ENCODE data around the gene LAMB2. TPM values are rescaled to one million over a fixed set of nuclear protein-coding genes. Genes with fewer than 3 reads are reported as not detected.

Gene LAMB2
- total RNA-seq, 4 donors from 2014 or later, result 609 to 1,229 (median 740) TPM

- peak overlapping the region; percentile 89 to 91 (median 90) for H3K27ac ChIP-seq (replicated peaks in 1 of 4)
- H3K4me1 ChIP-seq, result peaks cover 31 to 50% (median 45%) of the 10 kb centered on the region in 4 donors
- DNase-seq (ENCODE audit: extremely low spot score), result no peak
- no peaks in the 10 kb centered on the region for H3K27me3 ChIP-seq
- peaks cover 17 to 47% (median 43%) of the 10 kb centered on the region in 4 donors for H3K36me3 ChIP-seq
- H3K9me3 ChIP-seq, result no peaks in the 10 kb centered on the region
- TF ChIP-seq CTCF (IDR thresholded peaks at IDR 0.05) (no peak), POLR2AphosphoS5 (IDR thresholded peaks at IDR 0.05) (no peak), EP300 (IDR thresholded peaks at IDR 0.05) (no peak), POLR2A (IDR thresholded peaks at IDR 0.05; ENCODE audit: low read depth) (no peak)
- WGBS, result 43% methylated on average over 9 of the region's 9 CpGs
- peak overlapping the region; percentile 75 to 86 (median 85) for H3K4me3 ChIP-seq
- intact Hi-C loops (cut with DNase I), result loop anchor here (5.0 kb wide), 1 partner anchor 35 kb away; no protein-coding TSS in a partner anchor
Measured at GRCh38 chr3:49132073-49132436, 795 bp downstream of the LAMB2 start.

GRCh38 chr3:49131576-49131975 lies 1.3 kb downstream of the LAMB2 start:
- Histone ChIP-seq H3K4me3 (peak overlapping the region; percentile 75 to 86 (median 85)), H3K27ac (replicated peaks in 1 of 4) (peak overlapping the region; percentile 89 to 91 (median 90)), H3K27me3 (no peaks in the 10 kb centered on the region), H3K36me3 (peaks cover 20 to 52% (median 48%) of the 10 kb centered on the region in 4 donors), H3K9me3 (no peaks in the 10 kb centered on the region), H3K4me1 (peaks cover 31 to 50% (median 45%) of the 10 kb centered on the region in 4 donors)
- no peak for TF ChIP-seq EP300 (IDR thresholded peaks at IDR 0.05)
- TF ChIP-seq CTCF (IDR thresholded peaks at IDR 0.05), result no peak
- no peak for TF ChIP-seq POLR2A (IDR thresholded peaks at IDR 0.05; ENCODE audit: low read depth)
- no peak for TF ChIP-seq POLR2AphosphoS5 (IDR thresholded peaks at IDR 0.05)
- intact Hi-C loops (cut with DNase I), result loop anchor here (5.0 kb wide), 1 partner anchor 34 kb away; no protein-coding TSS in a partner anchor
- DNase-seq (ENCODE audit: extremely low spot score), result no peak
- 90% methylated on average over 1 of the region's 6 CpGs for WGBS

- WGBS, result 67% methylated on average over 12 of the region's 12 CpGs
- intact Hi-C loops (cut with DNase I), result loop anchor here (5.0 kb wide), 1 partner anchor 34 kb away; no protein-coding TSS in a partner anchor
Measured at GRCh38 chr3:49131040-49131439, 1.8 kb downstream of the LAMB2 start.

GRCh38 chr3:49124991-49125670 lies 7.7 kb downstream of the LAMB2 start:
- DNase-seq (ENCODE audit: extremely low spot score), result no peak
- Histone ChIP-seq H3K9me3 (no peaks in the 10 kb centered on the region), H3K4me3 (no peak overlapping the region), H3K27me3 (no peaks in the 10 kb centered on the region), H3K27ac (replicated peaks in 1 of 4) (no peak overlapping the region), H3K4me1 (peaks cover 5 to 34% (median 21%) of the 10 kb centered on the region in 4 donors), H3K36me3 (peaks cover 72 to 93% (median 90%) of the 10 kb centered on the region in 4 donors)
- WGBS, result 61% methylated on average over 8 of the region's 14 CpGs
- TF ChIP-seq POLR2AphosphoS5 (IDR thresholded peaks at IDR 0.05) (no peak), EP300 (IDR thresholded peaks at IDR 0.05) (no peak), CTCF (IDR thresholded peaks at IDR 0.05) (no peak), POLR2A (IDR thresholded peaks at IDR 0.05; ENCODE audit: low read depth) (no peak)
- intact Hi-C loops (cut with DNase I), result no loop called here

More at GRCh38 chr3:49131040-49131439, 1.8 kb downstream of the LAMB2 start:
- TF ChIP-seq CTCF (IDR thresholded peaks at IDR 0.05), result no peak
- TF ChIP-seq POLR2AphosphoS5 (IDR thresholded peaks at IDR 0.05), result no peak
- TF ChIP-seq POLR2A (IDR thresholded peaks at IDR 0.05; ENCODE audit: low read depth), result no peak
- no peak for TF ChIP-seq EP300 (IDR thresholded peaks at IDR 0.05)
- Histone ChIP-seq H3K9me3 (no peaks in the 10 kb centered on the region), H3K4me3 (peak overlapping the region in 3 of 4 donors; percentile 85 to 86 (median 85)), H3K27me3 (no peaks in the 10 kb centered on the region), H3K36me3 (peaks cover 25 to 58% (median 54%) of the 10 kb centered on the region in 4 donors), H3K4me1 (peaks cover 31 to 50% (median 45%) of the 10 kb centered on the region in 4 donors), H3K27ac (replicated peaks in 1 of 4) (peak overlapping the region in 2 of 4 donors; percentile 90 to 91)
- no peak for DNase-seq (ENCODE audit: extremely low spot score)

All from esophagus muscularis mucosa (tissue), 4 donors.